GM23248 (cell line): Measurements from ENCODE around the gene HYOU1.

ENCODE experiments used
- EZH2 ChIP-seq: fragments of 200-600 bp; sonication (generic); IDR thresholded peaks from 2 replicates; pipeline ENCODE4 v1.6.1; 2018; ENCODE audit warnings: antibody characterized with exemption, mild to moderate bottlenecking; ENCODE audit not compliant: insufficient read depth, poor library complexity, severe bottlenecking
- EZH2phosphoT487 ChIP-seq: fragments of 200-600 bp; sonication (generic); IDR thresholded peaks from 2 replicates; pipeline ENCODE4 v1.6.1; 2018; ENCODE audit warnings: antibody characterized with exemption, moderate library complexity, mild to moderate bottlenecking, low read depth; ENCODE audit not compliant: insufficient read depth

- TF ChIP-seq EZH2 (no peak), EZH2phosphoT487 (no peak)
These were observed 46.8 kb upstream of the HYOU1 start for GRCh38 chr11:119103793-119104192.
